ENCODE data around the gene BRME1.
A peak's percentile ranks its signal among the peaks of the same experiment; 100 is the strongest.
"Not testable (repeated sequence)": the region's sequence is repeated elsewhere in the genome, so short reads cannot be mapped to it uniquely, and the experiment has no call there.

BRME1 gene

DNA sequence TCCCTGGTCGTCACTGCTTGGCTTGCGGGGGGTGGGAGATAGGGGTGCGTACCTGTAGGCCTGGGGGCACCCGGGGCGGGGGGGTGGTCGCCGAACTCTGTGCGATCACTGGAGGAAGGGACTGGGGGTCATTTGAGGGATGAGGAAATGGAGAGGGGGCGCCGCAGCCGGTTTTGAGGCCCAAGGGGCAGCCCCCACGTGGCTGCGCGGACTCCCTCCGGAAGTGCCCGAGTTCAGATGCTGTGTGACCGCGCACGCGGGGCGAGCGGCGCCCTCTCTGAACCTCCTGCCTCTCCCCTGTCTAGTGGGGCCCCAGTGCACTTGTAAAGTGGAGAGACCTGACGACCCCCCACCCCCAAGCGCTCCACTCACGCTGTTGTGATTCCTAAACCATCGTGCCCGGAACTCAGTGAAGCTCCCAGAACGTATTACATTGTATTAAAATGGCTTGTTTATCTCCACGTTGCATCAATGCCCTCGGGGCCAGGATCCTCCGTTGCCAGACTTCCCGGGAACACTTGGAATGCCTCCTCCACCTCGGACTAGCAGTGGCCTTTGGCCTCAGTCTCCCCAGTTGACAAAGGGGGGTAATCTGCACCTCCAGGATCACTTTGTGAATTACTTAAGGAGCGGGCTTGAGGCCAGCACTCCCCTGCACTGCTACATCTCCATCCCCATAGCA, 31.9 kb downstream of the BRME1 start:
- no peak for DNase-seq (ENCODE audit: low read depth, low spot score)

DNA sequence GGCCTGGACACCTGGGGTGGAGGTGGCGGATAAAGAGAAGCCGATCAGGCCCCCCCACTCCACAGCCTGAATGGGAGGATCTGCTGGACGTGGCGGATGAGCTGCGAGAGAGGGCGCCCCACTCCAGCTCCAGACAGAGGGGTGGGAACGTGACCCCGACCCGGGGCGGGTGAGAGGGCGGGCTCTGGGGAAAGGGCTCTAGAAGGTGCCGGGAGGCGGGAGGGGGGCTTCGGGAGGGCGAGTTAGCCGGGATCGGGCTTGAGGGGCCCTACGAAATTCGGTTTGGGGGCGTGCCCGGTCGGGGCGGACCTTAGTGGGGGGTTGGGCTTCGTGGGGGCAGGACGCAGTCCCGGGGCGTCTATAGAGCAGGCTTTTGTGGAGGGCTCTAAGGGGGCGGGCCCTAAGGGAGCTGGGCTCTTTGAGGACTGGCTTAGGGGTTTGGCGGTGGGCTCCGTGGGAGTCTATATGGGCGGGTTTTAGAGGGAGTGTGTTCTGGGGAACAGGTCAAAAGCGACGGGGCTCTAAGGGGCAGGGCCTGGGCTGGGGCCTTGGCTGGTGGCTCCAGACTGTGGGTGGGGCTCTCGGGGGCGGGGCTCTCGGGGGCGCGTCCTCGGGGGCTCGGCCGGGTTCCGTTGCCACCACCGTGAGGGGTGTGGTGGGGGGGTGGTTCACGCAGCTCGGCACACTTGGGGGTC, 33.1 kb downstream of the BRME1 start:
- DNase-seq (ENCODE audit: low read depth, low spot score), result no peak
- peak overlapping the region; percentile 44 for H3K4me3 ChIP-seq (ENCODE audit: low read length)

More for the DNA sequence above, 31.9 kb downstream of the BRME1 start:
- H3K4me3 ChIP-seq (ENCODE audit: low read length), result no peak overlapping the region

DNA sequence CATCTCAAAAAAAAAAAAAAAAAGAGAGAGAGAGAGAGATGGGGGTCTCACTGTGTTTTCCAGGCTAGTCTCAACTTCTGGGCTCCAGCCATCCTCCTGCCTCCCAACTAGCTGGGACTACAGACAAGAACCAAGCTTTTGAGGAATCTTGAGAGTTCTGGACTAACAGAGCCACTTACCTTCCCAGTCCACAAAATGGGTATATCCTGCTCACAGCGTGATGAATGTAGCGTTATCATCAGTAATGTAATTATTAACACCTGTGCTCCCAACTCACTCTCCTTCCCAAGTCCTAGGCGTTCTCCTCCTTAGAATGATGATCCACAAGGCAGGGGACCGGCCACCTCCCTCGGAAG, 33.6 kb downstream of the BRME1 start:
- DNase-seq (ENCODE audit: low read depth, low spot score), result no peak
- H3K4me3 ChIP-seq (ENCODE audit: low read length), result peak overlapping the region; percentile 44

DNA sequence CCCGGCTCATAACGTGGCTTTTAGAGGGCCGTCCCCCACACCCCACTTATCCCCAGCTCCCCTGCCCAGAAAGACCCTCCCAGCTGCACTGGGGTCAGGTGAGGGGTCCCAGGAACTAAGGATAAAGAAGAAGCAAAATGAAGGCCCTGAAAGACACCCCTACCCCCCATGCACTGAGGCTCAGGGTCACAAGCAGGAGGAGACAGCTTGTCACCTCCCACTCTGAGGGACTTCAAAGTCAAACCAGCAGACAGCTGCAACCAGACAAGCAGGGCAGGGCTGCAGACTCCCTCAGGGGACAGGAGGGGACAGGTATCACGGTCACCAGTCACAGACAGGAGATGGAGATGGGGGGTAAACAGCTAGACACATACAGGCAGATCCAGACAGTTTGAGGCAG, 35.0 kb downstream of the BRME1 start:
- no peak for DNase-seq (ENCODE audit: low read depth, low spot score)
- no peak overlapping the region for H3K4me3 ChIP-seq (ENCODE audit: low read length)

DNA sequence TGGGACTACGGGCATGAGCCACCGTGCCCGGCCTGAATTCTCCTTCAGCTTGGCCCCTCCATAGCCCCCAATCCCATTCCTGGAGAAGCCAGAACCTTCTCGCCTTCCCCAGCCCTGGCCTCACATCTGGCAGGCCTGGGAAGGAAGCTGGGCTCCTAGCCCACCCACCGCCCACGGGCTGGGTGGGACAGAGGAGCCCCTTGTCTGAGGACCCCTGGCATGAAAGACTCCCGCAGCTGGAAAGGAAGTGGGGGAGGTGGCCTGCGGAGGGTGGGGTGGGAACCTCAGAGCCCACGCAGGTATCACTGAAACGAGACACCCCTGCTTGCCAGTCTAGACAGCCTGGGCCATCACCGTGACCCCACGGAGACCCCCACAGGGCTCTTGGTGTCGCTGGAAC, 36.6 kb downstream of the BRME1 start:
- no peak overlapping the region for H3K4me3 ChIP-seq (ENCODE audit: low read length)
- DNase-seq (ENCODE audit: low read depth, low spot score), result no peak

DNA sequence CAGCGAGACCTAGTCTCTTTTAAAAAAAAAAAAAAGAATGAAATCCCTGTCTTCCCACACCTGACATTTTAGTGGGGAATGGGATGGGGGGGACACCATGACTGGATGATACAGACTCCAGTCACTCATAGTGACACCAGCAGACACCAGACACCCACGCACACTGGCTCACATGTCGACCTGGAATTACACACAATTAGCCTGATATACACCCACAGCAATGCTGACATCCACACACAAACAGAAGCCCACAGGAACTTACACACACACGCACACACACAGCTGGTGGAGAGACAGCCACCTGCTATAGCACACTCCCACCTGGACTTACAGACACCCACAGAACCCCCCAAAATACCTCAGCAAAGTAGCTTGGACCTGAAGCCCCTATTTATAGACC, 37.3 kb downstream of the BRME1 start:
- H3K4me3 ChIP-seq (ENCODE audit: low read length), result no peak overlapping the region
- DNase-seq (ENCODE audit: low read depth, low spot score), result no peak

DNA sequence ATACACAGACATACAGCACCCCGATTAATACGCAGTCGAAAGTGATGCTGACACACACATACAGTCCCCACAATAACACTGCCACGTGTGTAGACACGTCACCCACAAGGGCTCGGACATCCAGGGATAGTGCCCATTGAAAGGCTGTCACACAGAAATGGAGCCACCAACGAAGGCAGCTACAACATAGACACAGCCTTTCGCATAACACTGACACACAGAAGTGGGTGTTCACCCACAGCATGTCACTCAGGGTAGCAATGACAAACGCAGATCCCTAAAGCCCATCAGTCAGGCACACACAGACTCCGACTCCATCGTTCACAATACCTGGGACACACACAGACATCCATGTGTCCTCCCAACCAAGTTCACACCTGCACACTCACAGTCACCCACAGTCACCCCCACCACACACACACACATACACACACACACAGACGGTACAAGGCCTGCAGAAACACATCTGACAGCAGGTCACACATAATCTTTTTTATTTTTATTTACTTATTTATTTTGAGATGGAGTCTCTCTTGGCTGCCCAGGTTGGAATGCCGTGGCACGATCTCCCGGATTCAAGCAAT, 39.4 kb downstream of the BRME1 start:
- no peak for DNase-seq (ENCODE audit: low read depth, low spot score)
- H3K4me3 ChIP-seq (ENCODE audit: low read length), result peak overlapping the region; percentile 58

DNA sequence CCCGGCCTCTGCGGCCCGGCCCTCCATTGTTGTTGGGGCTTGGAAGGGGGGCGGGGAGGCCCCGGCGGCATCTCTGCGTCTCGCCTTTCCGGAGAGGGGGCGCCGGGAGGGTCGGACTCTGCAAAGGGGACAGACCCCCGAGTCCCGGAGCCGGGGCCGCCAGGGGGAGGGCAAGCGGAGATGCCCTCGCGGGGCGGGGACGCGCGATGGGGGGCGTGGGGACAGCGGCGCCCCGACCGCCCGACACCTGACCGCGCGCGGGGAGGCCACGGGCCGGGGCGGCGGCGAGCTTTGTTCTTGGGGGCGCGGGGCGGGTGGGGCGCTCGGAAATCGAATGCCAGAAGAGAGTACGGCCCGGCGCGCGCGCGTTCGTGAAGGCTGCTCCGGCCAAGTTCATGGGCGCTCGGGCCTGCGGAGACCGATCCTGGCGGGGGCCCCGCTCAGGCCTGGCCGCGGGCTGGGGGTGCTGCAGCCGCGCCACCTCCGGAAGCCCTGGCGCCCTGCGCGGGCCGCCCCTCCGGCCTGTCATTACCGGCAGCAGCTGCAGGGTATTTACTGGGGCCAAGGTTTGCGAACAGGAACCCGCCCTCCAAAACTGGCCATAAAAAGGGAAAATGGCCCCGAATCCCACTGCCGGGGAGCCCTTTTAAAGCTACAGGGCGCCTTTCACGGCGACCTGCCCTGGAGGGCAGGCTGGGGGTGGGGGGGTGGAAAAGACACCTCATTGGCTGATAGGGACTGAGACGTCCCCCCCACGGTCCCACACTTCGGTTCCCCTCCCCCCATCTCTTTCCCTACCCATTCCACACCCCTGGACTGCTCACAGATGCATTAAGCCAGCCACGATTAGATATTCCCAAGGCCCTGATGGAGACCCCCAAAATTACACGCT, 40.1 kb downstream of the BRME1 start:
- DNase-seq (ENCODE audit: low read depth, low spot score), result no peak
- H3K4me3 ChIP-seq (ENCODE audit: low read length), result peak overlapping the region; percentile 58

DNA sequence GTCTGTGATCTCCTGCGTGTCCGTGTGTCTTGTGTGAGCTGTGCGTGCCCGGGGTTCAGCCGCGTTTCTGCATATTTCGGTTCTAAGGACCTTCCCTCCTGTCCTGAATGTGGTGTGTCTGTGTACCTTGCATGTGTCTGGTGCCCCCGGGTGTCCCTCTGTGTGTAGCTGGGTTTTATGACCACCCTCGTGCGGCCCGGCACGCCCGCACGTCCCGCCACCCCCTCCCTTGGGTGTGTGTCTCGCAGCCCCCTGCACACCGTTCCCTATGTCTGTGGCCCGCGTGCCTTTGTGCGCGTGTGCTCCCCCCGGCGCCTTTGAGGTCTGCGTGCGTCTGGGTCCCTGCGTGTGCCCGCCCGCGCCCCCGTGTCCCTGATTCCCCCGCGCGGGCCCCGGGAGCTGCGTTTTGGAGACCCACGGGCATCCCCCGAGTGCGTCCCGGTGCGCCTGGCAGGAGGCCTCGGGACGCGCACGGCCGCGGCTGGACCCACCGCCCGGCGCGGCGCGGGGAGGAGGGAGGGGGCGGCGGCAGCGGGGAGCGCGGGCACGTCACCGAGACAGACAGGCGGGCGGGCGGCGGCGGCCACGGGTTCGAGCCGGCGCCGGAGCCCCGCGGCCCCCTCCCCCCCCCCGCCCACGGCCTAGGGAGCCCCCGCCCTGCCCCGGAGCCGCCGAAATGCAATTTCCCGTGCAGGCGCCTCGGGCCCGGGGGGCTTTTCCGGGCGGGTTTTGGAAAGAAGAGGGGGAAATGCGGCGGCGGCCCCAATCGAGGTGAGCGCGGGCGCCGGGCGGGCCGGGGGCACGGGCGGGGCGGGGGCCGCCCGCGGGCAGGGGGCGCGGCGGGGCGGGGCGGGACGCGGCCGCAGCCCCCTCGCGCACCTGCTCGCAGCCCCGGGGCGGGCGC, 41.0 kb downstream of the BRME1 start:
- DNase-seq (ENCODE audit: low read depth, low spot score), result no peak
- H3K4me3 ChIP-seq (ENCODE audit: low read length), result peak overlapping the region; percentile 58

DNA sequence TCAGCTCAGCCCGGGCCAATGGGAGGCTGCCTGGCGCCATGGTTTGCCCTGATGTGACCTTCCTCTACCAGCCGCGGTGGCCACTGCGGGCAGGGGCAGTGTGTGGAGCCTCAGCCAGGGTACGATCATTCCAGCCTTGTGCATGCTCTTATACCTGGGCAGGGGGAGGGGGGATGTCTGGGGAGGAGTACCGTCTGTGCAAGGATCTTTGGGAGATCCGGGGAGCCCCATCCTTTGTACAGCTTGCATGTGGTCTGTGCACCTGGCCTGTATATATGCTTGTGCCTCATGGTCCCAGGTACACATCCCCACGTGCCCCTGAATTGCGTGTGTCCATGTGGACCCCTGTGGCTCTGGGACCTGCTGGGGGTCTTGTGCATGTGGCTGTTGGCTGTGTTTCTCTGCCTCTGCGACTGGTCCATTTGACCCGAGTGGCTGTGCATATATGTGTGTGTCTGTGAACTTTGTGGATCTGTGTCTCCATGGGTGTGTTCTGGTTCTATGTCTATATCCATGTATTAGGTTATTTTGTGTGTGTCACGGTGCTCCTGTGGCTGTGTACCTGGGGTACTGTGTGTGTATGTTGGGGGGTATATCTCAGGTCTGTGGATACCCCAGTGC, 41.8 kb downstream of the BRME1 start:
- DNase-seq (ENCODE audit: low read depth, low spot score), result no peak
- no peak overlapping the region for H3K4me3 ChIP-seq (ENCODE audit: low read length)

DNA sequence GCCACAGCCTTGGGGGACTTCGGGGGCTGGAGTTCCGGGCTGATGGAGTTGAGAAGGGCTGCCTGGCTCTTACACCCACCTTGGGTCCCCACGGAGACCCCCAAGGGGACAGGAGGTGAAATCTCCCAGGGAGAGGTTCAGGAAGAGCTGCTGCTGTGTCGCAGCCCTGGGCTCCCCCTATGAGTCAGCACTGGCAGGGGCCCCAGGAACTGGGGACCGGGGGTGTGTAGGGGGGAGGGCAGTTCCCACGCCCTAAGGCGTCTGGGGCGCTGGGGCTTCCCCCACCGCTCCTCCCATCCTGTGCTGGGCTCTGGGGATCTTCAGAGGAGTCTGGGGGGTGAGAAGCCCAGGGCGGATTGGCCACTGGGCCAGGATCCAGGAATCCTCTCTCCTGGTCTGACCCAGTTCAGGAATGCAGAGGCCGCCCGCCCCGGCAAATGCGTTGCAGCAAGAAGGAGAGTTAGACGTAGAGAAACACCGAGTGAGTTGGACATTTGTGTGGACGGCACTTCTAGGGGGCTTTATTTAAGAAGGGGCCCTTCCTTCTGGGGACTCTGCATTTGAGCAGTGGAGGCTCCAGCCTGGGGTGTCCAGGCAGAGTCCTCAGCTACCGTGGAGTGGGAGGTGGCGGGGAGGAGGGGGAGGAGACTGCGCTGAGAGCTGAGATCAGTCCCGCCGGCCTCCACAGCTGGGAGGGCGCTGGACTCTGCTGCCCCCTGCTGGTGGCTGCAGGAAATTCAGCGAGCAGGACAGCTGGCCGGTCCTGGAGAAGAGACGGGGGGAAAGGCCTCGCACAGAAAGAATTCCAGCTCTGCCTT, 44.0 kb downstream of the BRME1 start:
- no peak for DNase-seq (ENCODE audit: low read depth, low spot score)
- peak overlapping the region; percentile 53 for H3K4me3 ChIP-seq (ENCODE audit: low read length)

DNA sequence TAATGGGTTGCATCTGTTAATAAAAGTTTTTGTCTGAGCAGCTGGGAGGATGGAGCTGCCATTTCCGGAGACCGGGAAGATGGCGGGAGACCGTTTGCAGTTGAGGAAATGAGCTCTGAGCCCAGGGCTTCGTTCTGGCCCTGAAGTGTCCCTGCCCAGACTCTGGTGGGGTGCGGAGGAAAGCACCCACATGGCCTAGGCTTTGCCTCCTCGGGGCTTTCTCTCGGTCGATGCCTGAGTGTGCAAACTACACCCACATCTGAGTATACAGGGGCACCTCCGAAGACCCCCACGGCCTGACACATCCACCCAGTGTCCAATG, 44.6 kb downstream of the BRME1 start:
- DNase-seq (ENCODE audit: low read depth, low spot score), result no peak
- H3K4me3 ChIP-seq (ENCODE audit: low read length), result no peak overlapping the region

DNA sequence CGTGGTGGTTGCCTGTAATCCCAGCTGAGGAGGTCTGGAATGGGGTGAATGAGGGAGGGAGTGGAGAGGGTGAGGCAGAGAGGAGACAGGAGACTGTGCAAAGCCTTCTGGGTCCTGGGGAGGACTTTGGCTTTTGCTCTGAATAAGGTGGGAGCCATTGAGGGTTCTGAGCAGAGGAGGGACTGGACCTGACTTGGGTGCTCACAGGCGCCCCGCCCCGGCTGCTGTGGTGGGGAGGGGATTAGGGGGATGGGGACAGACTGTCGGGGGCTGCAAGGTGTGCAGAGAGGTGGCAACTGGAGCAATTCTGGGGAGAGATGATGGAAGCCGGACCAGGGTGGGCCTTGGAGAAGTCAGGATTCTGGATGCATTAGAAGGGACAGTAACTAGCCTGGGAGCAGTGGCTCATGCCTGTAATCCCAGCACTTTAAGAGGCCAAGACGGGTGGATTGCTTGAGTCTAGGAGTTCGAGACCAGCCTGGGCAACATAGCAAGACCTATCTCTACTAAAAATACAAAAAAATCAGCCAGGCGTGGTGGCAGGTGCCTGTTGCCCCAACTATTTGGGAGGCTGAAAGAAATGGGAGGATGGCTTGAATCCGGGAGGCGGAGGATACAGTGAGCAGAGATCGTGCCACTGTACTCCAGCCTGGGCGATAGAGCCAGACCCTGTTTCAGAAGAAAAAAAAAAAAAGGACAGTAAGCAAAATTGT, 45.1 kb downstream of the BRME1 start:
- no peak for DNase-seq (ENCODE audit: low read depth, low spot score)
- no peak overlapping the region for H3K4me3 ChIP-seq (ENCODE audit: low read length)

DNA sequence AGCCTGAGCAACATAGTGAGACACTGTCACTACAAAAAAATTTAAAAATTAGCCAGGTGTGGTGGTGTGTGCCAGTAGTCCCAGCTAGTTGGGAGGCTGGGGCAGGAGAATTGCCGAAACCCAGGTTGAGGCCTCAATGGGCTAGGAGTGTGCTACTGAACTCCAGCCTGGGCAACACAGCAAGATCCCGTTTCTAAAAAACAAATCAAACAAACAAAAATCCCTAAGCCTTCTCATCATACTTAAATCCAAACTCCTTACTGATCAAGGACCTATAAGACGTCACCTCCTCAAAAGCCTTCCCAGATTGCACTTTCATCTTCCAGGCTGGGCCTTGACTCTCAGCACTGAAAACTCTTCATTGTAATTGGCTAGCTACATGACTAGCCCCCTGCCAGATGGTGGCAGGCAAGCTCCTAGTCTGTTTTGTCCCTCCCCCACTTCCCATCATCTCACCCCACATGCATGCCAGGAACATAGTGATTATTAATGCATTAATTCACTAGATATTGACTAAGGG, 46.5 kb downstream of the BRME1 start:
- no peak overlapping the region for H3K4me3 ChIP-seq (ENCODE audit: low read length)
- DNase-seq (ENCODE audit: low read depth, low spot score), result no peak

DNA sequence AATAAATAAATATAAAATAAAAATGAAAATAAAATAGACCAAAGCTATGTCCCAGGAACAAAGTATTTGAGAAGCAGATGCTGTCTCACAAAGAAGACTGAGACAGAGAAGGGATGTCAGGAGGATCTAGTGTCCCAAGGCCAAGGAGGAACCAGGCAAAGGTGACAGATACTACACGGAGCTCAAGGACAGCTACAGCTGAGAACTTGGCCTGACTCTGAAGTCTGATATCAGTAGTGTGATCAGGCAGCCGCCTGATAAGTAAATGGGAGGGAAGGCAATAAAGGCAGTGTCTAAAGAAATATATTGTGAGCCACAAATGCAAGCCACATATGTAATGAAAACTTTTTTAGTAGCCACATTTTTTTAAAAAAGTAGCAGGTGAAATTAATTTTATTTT, 49.4 kb downstream of the BRME1 start:
- no peak for DNase-seq (ENCODE audit: low read depth, low spot score)
- H3K4me3 ChIP-seq (ENCODE audit: low read length), result no peak overlapping the region

DNA sequence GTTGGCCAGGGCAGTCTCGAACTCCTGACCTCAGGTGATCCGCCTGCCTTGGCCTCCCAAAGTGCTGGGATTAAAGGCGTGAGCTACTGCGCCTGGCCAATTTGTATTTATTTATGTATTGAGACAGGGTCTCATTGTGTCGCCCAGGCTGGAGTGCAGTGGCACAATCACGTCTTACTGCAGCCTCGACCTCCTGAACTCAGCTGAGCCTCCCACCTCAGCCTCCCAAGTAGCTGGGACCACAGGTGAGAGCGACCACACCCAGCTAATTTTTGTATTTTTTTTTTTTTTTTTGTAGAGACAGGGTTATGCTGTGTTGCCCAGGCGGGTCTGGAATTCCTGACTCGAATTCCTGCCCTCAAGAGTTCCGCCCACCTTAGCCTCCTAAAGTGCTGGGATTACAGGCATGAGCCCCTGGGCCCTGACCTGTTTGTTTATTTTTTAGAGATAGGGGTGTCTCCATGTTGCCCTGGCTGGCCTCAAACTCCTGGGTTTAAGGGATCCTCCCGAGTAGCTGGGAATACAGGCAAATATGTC, 53.7 kb downstream of the BRME1 start:
- H3K4me3 ChIP-seq (ENCODE audit: low read length); DNase-seq (ENCODE audit: low read depth, low spot score): not testable (repeated sequence)

DNA sequence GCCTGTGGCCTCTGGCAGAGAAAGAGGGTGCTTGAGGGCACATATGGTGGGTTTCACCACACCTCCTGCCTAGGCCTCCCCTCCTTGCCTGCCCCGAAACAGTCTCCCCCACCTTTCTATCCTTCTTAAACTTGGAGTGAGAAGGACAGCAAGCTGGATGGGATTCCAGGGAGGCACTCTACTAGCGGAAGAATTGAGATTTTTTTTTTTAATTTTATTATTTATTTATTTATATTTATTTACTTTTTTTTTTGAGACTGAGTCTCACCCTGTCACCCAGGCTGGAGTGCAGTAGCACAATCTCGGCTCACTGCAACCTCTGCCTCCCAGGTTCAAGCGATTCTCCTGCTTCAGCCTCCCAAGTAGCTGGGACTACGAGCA, 54.2 kb downstream of the BRME1 start:
- not testable (repeated sequence) for H3K4me3 ChIP-seq (ENCODE audit: low read length); DNase-seq (ENCODE audit: low read depth, low spot score)
